Left forelimb (tissue), 1 donor: ENCODE measurements around the gene PRDM16.

Experiments used
- DNase-seq: peaks from one replicate; pipeline ENCODE4 v3.0.0-alpha.2; 2018; ENCODE audit warnings: low spot score

PRDM16 gene

GRCh38 chr1:3475839-3476573 lies 407.0 kb downstream of the PRDM16 start:
- DNase-seq = no peak

GRCh38 chr1:3476666-3477065 lies 407.7 kb downstream of the PRDM16 start:
- DNase-seq = no peak

- no peak for DNase-seq
Observed at GRCh38 chr1:3477241-3477995, 408.4 kb downstream of the PRDM16 start.

GRCh38 chr1:3478187-3478586 lies 409.2 kb downstream of the PRDM16 start:
- DNase-seq = no peak

- no peak for DNase-seq
Observed at GRCh38 chr1:3479511-3480368, 410.7 kb downstream of the PRDM16 start.

GRCh38 chr1:3480369-3480719 lies 411.3 kb downstream of the PRDM16 start:
- DNase-seq = no peak

- DNase-seq = no peak
Observed at GRCh38 chr1:3481046-3481445, 412.0 kb downstream of the PRDM16 start.

- no peak for DNase-seq
Observed at GRCh38 chr1:3481836-3482375, 412.9 kb downstream of the PRDM16 start.

- no peak for DNase-seq
Observed at GRCh38 chr1:3482378-3482849, 413.4 kb downstream of the PRDM16 start.

- no peak for DNase-seq
Observed at GRCh38 chr1:3483380-3483779, 414.4 kb downstream of the PRDM16 start.

GRCh38 chr1:3483801-3484444 lies 414.9 kb downstream of the PRDM16 start:
- DNase-seq = no peak

- DNase-seq = no peak
Observed at GRCh38 chr1:3485016-3485415, 416.0 kb downstream of the PRDM16 start.
